NOMO-1 treated with dmso at 0.1 percent for 144 hours (cell line): ENCODE measurements around the gene CEACAM21.
A peak's percentile ranks its signal among the peaks of the same experiment; 100 is the strongest.

Experiments used
- DNase-seq: peaks from one replicate; lab custom pipeline; 2025; ENCODE audit not compliant: unreplicated experiment; lab: John Stamatoyannopoulos, UW

Gene CEACAM21

DNA sequence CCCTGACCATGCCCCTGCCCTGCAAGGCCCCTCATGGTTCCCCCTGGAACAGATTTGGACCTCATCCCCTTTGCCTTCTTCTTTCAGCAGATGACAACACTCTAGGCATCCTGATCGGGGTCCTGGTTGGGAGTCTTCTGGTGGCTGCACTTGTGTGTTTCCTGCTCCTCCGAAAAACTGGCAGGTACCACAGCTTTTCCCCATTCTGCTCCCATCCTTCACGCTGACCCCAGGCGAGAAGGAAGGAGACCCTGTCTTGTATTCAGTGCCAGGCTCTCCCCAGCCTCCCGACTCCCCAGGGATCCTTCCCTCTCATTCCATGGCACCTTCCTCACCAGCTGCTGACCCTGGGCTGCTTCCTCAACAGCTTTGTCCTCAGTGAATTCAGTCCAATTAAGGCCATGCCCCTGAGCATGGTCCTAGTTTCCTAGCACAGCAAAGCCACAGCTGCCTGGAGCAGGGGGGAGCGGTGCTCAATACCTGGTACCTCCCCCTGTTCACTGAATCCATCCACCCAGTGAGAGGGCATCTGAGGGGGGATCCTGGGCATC is 8.4 kb downstream of the CEACAM21 start:
- DNase-seq = no peak

DNA sequence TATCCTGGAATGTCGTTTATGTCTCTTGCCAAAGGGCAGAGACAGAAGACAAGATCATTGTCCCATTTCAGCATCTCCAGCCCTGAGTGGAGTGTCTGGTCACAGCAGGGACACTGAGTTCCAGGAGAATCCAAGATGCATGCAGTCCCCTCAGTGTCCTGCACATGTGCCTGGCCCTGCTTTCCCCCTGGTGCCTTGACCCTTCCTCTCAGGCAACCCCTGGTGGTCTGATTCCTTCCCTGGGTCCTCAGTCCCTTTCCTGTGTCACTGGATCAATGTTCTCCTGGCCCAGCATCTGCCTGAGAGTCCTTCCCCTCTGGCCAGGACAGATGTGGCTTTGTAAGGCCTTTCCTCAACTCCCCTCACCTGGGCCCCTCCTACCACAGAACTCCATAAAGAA is 9.0 kb downstream of the CEACAM21 start:
- DNase-seq = no peak

DNA sequence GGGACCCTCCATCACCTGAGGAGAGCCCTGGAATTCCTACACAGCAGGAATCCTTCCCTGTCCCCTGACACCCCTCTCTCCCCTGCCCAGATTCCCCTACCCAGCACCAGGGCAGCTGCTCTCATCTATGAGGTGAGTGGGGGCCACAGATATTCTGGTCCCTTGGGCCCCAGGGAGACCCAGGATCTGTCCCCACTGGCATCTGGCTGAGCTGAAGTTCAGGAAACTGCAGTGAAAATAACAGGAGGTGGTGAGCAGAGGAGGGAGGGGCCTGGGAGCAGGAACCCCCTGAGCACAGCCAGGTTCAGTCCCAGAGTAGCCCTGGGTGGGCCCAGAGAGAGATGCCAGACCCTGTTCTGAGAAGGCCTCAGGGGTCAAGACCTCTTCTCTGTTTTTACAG is 10.1 kb downstream of the CEACAM21 start:
- no peak for DNase-seq

GRCh38 chr19:41587101-41587837 is 11.3 kb downstream of the CEACAM21 start:
- no peak for DNase-seq

GRCh38 chr19:41587838-41588210 is 11.9 kb downstream of the CEACAM21 start:
- no peak for DNase-seq

DNA sequence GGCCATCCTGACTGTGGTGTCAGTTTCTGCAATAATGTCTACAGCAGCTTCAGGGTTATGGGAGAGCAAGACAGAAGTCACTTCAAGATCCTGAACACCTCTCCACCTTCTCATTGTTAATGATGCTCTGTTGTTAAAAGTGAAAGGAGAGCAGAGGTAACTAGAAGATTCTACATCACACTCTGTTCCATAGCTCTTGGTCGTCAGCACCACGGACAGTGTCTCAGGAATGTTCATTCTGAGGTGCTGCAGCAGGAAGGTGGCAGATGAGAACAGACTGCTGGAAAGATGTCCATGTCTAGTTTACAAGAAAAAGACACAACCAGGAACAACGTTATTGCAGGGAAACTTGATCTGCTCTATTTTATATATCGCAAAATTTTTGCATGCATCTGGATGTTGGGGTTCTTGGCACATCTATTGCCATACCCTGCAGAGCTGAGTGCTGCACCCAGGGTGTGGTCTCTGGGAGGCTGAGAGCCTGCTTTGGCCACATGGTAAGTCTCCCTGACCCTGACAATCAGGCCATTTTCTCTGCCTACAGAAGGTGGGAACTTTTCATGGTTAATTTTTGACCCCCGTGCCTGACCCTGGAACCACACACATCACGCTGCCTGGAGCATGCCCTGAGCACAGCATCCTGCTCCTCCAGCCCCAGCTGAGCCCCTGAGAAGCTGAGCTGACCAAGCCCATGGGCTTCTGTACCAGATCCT is 12.7 kb downstream of the CEACAM21 start:
- DNase-seq = no peak

- no peak for DNase-seq
These were observed 13.4 kb downstream of the CEACAM21 start for GRCh38 chr19:41589371-41589770.

DNA sequence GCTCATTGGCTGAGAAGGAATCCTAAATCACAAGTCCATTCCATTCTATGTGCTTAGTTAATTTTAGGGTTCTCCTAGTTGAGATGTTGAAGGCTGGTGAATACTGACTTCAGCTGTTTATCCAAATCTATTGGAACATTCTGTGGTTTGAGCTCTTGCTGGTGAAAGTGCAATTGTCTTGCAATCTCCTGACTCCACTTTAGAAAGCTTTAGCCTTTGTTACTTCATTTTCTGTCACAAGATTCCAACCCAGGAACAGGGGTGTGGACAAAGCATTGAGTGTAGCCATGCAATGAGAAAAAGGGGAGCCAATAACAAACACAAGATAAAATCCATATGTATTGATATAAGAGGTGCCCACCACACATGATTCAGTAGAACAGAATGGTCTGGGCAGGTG is 15.0 kb downstream of the CEACAM21 start:
- DNase-seq = no peak

DNA sequence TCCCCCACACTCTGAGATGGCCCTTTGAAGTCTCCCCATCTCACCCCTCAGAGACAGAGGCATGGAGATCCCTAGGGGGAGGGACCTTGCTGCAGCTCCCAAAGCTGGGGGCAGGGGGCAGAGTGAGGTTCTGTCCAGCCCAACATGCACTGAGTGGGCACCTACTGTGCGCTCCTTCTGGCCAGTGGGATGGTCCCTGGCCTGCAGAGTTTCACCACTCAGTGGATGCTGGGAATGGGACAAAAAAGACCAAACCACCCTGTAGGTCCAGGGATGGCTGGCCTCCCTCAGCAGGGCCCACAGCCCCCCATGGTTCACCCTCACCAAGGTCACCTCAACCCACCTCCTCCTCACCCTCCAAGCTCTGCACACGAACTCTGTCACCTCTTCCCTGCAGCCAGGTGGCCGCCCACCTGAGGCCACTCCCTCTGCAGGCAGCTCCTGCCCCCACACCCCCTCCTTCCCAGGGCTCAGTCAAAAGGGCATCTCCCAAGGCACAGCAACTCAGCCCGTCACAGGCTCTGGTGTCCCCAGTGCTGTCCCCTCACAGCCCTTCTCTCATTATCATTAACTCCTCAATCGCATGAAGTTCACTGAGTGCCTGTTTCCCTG is 16.1 kb downstream of the CEACAM21 start:
- no peak for DNase-seq

GRCh38 chr19:41595258-41595889 is 19.4 kb downstream of the CEACAM21 start:
- peak; percentile 31 for DNase-seq

GRCh38 chr19:41595890-41596280 is 19.9 kb downstream of the CEACAM21 start:
- DNase-seq = no peak

DNA sequence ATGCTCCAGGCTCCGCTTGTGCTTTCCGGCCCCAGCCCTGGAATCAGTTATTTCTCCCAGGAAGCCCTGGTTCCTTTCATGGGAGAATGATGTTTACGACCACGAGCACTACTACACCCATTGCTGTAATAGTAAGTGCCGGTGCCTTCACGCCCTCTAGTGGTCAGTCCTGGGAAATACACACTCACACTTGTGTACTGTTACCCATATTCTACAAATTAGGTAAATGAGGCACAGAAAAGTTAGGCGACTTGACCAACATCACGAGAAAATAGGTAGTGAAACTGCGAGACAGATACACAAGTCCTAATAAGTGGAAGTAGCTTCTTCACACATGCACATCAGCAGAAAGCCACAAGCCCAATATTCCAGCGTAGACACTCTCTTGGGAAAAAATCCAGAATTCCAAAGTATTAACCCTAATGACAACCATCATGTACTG is 21.7 kb downstream of the CEACAM21 start:
- peak; percentile 68 for DNase-seq

DNA sequence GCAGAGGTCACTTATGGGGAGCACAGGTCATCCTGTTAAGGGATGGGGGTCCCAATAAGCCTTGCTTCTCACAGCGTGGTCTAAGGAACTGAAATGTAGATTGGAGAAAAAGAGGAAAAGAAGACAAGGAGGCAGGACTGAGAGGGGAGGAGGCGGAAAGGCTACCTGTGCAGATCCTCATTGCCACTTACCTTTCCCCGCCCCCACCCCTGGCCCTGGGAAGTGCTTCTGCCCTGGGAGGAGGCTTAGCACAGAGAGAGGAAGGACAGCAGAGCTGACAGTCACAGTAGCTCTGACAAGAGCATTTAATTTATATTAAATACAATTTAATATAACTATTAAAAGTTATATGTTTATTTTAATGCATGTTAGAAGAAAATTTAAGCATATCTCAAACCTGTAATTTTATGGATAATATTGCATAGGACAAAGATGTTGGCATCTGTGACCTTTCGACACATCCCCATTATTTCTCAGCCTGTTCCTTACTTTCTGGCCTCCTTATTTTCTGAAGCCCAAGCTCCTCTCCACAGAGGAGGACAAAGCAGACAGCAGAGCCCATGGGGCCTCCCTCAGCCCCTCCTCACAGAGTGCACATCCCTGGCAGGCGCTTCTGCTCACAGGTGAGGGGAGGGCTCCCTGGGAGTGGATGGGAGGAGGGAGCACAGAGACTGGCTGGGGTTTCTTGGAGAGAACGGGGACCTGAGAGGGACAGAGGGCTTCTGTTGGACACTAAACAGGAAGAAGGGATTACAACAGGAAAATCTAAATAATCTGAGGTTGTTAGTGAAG is 23.4 kb downstream of the CEACAM21 start:
- no peak for DNase-seq

DNA sequence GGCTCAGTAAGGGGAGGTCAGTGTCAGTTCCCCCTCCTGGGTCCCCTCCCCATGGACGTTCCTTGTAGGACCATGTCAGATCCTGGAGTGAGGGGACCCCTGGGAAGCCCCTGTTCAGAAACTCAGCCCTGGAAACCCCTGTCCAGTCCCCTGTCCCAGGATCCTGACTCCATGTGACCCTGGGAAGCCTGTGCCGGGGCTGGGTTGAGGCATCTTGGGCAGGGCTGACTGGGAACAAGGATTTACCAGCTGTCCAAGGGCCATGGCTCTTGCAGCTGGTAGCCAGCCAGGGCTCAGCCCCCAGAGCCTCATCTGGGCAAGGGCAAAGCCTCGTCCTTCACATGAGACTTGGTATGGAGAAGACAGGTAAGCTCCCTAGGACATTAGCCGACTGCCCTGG is 25.8 kb downstream of the CEACAM21 start:
- DNase-seq = no peak

GRCh38 chr19:41604831-41605230 is 28.9 kb downstream of the CEACAM21 start:
- DNase-seq = no peak

- DNase-seq = no peak
These were observed 30.4 kb downstream of the CEACAM21 start for GRCh38 chr19:41606215-41606837.

DNA sequence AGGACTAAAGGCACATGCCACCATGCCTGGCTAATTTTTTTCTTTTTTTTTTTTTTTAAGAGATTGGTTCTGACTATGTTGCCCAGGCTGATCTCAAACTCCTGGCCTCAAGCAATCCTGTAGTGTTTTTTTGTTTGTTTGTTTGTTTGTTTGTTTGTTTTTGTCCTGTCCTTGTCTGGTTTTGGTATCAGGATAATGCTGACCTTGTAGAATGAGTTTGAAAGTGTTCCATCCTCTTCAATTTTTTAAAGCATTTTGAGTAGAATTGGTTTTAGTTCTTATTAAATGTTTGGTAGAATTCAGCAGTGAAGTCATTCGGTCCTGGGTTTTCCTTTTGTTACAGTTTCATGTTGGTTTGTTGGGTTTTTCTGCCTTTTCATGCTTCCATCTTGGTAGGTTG is 31.7 kb downstream of the CEACAM21 start:
- no peak for DNase-seq

- DNase-seq = no peak
These were observed 34.8 kb downstream of the CEACAM21 start for GRCh38 chr19:41610789-41611188.

DNA sequence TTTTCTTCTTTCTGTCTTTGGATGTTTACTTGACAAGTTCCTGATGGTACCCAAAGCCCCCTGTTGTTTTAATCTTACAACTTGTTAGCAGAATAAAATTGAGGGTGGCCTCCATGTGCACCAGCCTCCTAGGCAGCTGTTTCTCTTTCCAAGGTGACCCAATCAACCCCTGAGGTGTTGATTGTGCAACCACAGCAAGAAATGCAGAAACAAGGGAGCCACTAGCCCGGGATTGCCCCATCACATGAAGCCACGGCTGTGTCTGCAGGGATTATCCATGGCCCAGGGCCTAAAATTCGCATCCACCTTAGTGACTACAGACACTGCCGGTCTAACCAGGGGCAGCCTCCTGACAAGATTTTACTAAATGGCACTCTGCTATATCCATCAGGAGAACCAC is 36.5 kb downstream of the CEACAM21 start:
- peak; percentile 2 for DNase-seq

- DNase-seq = no peak
These were observed 39.2 kb downstream of the CEACAM21 start for GRCh38 chr19:41615207-41615606.
